AG04450 (cell line): ENCODE measurements around the gene SLC26A11. TPM values are rescaled to one million over a fixed set of nuclear protein-coding genes. Genes with fewer than 3 reads are reported as not detected.

Experiments used
- CTCF ChIA-PET: fragments of 300-600, 350-600 bp; formaldehyde crosslinking; extraction: SDS; loops from one replicate; lab custom pipeline; 2022; ENCODE audit warnings: antibody characterized with exemption, inconsistent platforms; lab: Charles Lee
- POLR2A ChIA-PET: fragments of 350-600 bp; formaldehyde crosslinking; extraction: SDS; loops from one replicate; lab custom pipeline; 2021; ENCODE audit warnings: antibody characterized with exemption, inconsistent platforms; lab: Yijun Ruan, JAX
- DNase-seq: peaks from one replicate; pipeline ENCODE4 v3.0.0-alpha.2; 2011; ENCODE audit warnings: low read depth, low spot score
- H3K27ac ChIP-seq: one replicate; pipeline ENCODE4 v1.5.1; 2012; ENCODE audit warnings: low read depth, low read length, control low read depth
- H3K27me3 ChIP-seq: one replicate; pipeline ENCODE4 v1.6.0; 2012; ENCODE audit warnings: low read length; ENCODE audit not compliant: control insufficient read depth, insufficient read depth
- H3K4me3 ChIP-seq: 2 replicates; pipeline ENCODE4 v1.5.1; 2011; ENCODE audit warnings: mild to moderate bottlenecking, low read depth, low read length, control low read depth
- H3K9me3 ChIP-seq: 2 replicates; pipeline ENCODE4 v1.5.1; 2012; ENCODE audit warnings: low read length; ENCODE audit not compliant: control insufficient read depth, insufficient read depth
- CTCF ChIP-seq: IDR thresholded peaks from 2 replicates; pipeline ENCODE4 v1.5.1; 2011; ENCODE audit warnings: low read depth, low read length, control low read depth, inconsistent platforms
- polyA plus RNA-seq: library from polyadenylated mRNA; depleted of rRNA; stranded (reverse); fragments of >200 nt; gene quantifications from 2 replicates; pipeline ENCODE4 v1.2.3, GENCODE V29; 2011

Gene SLC26A11
- polyA plus RNA-seq, 1 experiment: 8.9 TPM

GRCh38 chr17:80183581-80184422 lies 36.4 kb upstream of the SLC26A11 start:
- no peak for DNase-seq
- Histone ChIP-seq H3K27ac (no peak overlapping the region), H3K9me3 (peaks cover 4% of the 10 kb centered on the region), H3K4me3 (no peak overlapping the region), H3K27me3 (peaks cover 39% of the 10 kb centered on the region)
- no peak for TF ChIP-seq CTCF
- POLR2A ChIA-PET: no interaction called here
- CTCF ChIA-PET: no interaction called here

- Histone ChIP-seq H3K27me3 (peaks cover 36% of the 10 kb centered on the region), H3K4me3 (no peak overlapping the region), H3K27ac (no peak overlapping the region), H3K9me3 (peaks cover 4% of the 10 kb centered on the region)
- no peak for TF ChIP-seq CTCF
- DNase-seq: no peak
- POLR2A ChIA-PET: no interaction called here
- CTCF ChIA-PET: no interaction called here
Observed at GRCh38 chr17:80184423-80184714, 35.9 kb upstream of the SLC26A11 start.

GRCh38 chr17:80185968-80186367 lies 34.3 kb upstream of the SLC26A11 start:
- Histone ChIP-seq H3K27ac (no peak overlapping the region), H3K27me3 (peaks cover 29% of the 10 kb centered on the region), H3K9me3 (peaks cover 4% of the 10 kb centered on the region), H3K4me3 (no peak overlapping the region)
- no peak for TF ChIP-seq CTCF
- CTCF ChIA-PET: no interaction called here
- POLR2A ChIA-PET: no interaction called here
- DNase-seq: no peak

GRCh38 chr17:80187090-80187489 lies 33.1 kb upstream of the SLC26A11 start:
- ChIA-PET POLR2A (interaction anchor here (0.6 kb wide), 2 partner anchors 21 to 41 kb away, joined by 3 to 4 read pairs; no protein-coding TSS in a partner anchor), CTCF (interaction anchor here (0.5 kb wide), 1 partner anchor 33 kb away, joined by 3 read pairs; no protein-coding TSS in a partner anchor)
- peak overlapping the region; percentile 3; the same call in 1 of the 2 replicates for H3K4me3 ChIP-seq
- no peak overlapping the region for H3K27ac ChIP-seq
- peaks cover 4% of the 10 kb centered on the region for H3K9me3 ChIP-seq
- DNase-seq: no peak
- H3K27me3 ChIP-seq: peaks cover 30% of the 10 kb centered on the region
- no peak for TF ChIP-seq CTCF

GRCh38 chr17:80187515-80187941 lies 32.7 kb upstream of the SLC26A11 start:
- DNase-seq: no peak

More at GRCh38 chr17:80187515-80187941, 32.7 kb upstream of the SLC26A11 start:
- ChIA-PET CTCF (no interaction called here), POLR2A (interaction anchor here (0.6 kb wide), 2 partner anchors 21 to 41 kb away, joined by 3 to 4 read pairs; no protein-coding TSS in a partner anchor)
- peak overlapping the region; percentile 3; the same call in 1 of the 2 replicates for H3K4me3 ChIP-seq
- H3K9me3 ChIP-seq: peaks cover 4% of the 10 kb centered on the region
- H3K27me3 ChIP-seq: peaks cover 27% of the 10 kb centered on the region
- H3K27ac ChIP-seq: no peak overlapping the region
- no peak for TF ChIP-seq CTCF
